ENCODE results near the gene CLASP1.
"Not testable (repeated sequence)": the region's sequence is repeated elsewhere in the genome, so short reads cannot be mapped to it uniquely, and the experiment has no call there.

The CLASP1 gene

GRCh38 chr2:121649149-121649595 lies at the start of gene CLASP1:
TSS of gene CLASP1 (minus strand) at chr2:121649462. CDS start at chr2:121605895, 43,567 bp downstream.
- DNase-seq (ENCODE audit: low read depth) = no peak

GRCh38 chr2:121698318-121698930 lies 49.2 kb upstream of the CLASP1 start:
- no peak for DNase-seq (ENCODE audit: low read depth)

GRCh38 chr2:121697108-121697631 lies 47.9 kb upstream of the CLASP1 start:
- DNase-seq (ENCODE audit: low read depth) = no peak

- no peak for DNase-seq (ENCODE audit: low read depth)
Observed at GRCh38 chr2:121696410-121696930, 47.2 kb upstream of the CLASP1 start.

GRCh38 chr2:121695171-121695451 lies 45.8 kb upstream of the CLASP1 start:
- no peak for DNase-seq (ENCODE audit: low read depth)

- no peak for DNase-seq (ENCODE audit: low read depth)
Observed at GRCh38 chr2:121694398-121695170, 45.3 kb upstream of the CLASP1 start.

DNA sequence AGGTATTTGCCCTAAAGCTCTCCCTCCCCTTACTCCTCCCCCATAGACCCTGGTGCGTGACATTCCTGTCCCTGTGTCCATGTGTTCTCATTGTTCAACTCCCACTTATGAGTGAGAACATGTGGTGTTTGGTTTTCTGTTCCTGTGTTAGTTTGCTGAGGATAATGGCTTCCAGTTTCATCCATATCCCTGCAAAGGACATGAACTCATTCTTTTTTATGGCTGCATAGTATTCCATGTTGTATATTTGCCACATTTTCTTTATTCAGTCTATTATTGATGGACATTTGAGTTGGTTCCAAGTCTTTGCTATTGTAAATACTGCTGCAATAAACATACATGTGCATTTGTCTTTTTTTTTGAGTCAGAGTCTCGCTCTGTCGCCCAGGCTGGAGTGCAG lies 41.3 kb upstream of the CLASP1 start:
- DNase-seq (ENCODE audit: low read depth) = not testable (repeated sequence)

GRCh38 chr2:121690095-121690494 lies 40.8 kb upstream of the CLASP1 start:
- DNase-seq (ENCODE audit: low read depth) = no peak

DNA sequence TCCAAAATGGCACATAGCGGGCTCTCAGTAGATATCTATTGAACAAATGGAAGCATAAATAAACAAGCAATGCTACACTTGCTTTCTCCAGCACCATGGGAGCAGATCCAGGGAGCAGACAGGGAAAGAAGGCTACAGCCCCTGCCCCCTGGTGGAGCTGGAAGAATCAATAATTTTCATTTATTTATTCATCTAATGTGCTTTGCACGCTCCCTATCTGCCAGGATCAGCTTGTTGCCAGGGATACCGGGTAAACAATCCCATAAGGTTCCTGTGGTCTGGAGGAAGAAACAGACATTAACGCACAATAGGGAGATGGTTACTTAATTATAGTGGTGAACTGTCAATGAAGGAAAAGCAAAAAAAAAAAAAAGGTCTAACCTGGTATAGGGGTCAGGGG lies 40.1 kb upstream of the CLASP1 start:
- DNase-seq (ENCODE audit: low read depth) = no peak

GRCh38 chr2:121688820-121689219 lies 39.6 kb upstream of the CLASP1 start:
- no peak for DNase-seq (ENCODE audit: low read depth)

GRCh38 chr2:121686902-121687301 lies 37.6 kb upstream of the CLASP1 start:
- DNase-seq (ENCODE audit: low read depth) = no peak

GRCh38 chr2:121686218-121686617 lies 37.0 kb upstream of the CLASP1 start:
- DNase-seq (ENCODE audit: low read depth) = no peak

DNA sequence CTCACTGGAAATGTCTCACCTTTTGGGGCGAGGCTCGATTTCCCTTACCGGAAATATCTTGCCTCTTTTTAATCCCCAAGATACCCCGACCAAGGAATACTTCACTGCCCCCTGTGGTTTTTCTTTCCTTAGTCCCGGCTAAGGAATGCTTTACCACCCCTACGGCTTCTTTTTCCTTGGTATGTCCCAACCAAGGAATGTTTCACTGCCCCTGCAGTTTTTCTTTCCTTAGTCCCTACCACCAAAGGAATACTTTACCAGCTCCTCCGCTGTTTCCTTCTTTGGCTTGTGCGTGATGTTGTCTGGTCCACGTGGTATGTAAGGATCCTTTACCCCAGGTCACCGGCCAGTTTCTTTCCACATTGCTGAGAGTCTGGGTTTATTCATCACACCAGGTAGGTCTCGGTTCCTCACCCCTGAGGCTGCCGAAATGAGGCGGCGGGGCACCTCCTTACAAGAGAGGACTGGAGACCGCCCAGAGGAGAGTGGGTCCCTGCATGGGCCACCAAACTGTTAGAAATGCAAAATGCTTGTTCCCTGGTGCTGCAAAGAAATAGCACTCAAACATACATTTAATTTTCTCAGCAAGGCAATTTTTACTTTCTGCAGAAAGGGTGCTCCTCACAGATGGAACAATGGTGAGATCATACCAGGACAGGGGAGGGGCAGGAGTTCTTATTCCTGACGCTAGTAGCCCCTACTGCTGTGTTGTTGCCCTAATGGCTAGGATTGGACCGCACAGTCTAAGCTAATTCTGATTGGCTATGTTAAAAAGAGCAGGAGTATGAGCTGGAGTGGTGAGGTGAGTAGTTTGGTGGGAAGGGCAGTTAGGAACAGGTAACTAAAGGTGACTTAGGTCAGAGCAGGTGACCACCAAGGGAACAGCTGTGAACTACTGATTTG lies 33.4 kb upstream of the CLASP1 start:
- no peak for DNase-seq (ENCODE audit: low read depth)

GRCh38 chr2:121677855-121678254 lies 28.6 kb upstream of the CLASP1 start:
- DNase-seq (ENCODE audit: low read depth) = no peak

DNA sequence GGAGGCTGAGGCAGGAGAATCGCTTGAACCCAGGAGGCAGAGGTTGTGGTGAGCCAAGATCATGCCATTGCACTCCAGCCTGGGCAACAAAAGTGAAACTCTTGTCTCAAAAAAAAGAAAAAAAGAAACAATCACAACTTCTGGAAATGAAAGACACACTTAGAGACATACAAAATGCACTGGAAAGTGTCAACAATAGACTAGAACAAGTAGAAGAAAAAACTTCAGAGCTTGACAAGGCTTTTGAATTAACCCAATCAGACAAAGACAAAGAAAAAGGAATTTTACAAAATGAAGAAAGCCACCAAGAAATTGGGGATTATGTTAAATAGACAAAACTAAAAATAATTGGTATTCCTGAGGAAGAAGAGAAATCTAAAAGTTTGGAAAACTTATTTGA lies 22.4 kb upstream of the CLASP1 start:
- DNase-seq (ENCODE audit: low read depth) = not testable (repeated sequence)

GRCh38 chr2:121670181-121670580 lies 20.9 kb upstream of the CLASP1 start:
- DNase-seq (ENCODE audit: low read depth) = no peak

DNA sequence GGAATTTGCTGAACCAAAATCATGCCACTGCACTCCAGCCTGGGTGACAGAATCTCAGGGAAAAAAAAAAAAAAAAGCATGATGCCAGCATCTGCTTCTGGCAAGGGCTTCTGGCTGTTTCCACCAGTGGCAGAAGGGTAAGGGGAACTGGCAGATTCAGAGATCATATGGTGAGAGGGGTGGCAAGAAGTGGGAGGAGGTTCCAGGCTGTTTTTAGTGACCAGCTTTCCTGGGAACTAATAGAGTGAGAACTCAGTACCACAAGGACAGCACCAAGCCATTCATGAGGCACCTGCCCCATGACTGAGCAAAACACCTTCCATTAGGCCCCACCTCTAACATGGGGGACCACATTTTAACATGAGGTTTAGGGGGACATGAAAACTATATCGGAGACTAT lies 18.4 kb upstream of the CLASP1 start:
- no peak for DNase-seq (ENCODE audit: low read depth)

DNA sequence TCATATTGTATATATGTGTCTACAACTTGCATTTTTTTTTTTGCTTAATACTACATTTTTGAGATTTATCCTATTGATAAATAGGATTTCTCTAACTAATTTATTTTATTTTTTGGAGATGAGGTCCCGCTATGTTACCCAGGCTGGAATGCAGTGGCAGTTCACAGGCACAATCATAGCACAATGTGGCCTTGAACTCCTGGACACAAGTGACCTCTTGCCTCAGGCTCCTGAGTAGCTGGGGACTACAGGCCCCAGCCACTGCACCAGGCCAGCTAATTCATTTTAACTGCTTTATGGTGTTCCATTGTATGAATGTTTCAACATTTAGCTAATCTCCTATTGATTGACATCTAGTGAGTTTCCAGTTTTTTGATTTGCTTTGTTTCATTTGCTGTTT lies 16.8 kb upstream of the CLASP1 start:
- no peak for DNase-seq (ENCODE audit: low read depth)

- DNase-seq (ENCODE audit: low read depth) = no peak
Observed at GRCh38 chr2:121665504-121665903, 16.2 kb upstream of the CLASP1 start.

DNA sequence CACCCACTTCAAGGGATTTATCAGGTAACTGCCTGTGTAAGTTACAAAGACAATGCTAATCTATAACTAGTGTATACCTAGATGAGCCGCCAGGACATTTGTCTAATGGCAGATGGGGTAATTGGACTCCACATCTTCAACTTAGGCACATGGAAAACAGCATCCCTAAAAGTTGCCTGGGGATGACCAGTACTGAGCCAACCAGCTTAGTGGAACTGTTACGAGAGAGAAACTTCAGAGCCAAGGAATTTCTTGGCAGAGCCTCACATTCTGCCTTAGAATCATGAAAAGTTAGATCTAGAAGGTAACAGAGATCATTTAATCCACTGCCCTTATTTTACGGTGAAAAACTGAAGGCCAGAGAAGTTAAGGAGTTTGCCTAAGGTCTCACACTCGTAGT lies 15.5 kb upstream of the CLASP1 start:
- no peak for DNase-seq (ENCODE audit: low read depth)

GRCh38 chr2:121664086-121664485 lies 14.8 kb upstream of the CLASP1 start:
- no peak for DNase-seq (ENCODE audit: low read depth)

DNA sequence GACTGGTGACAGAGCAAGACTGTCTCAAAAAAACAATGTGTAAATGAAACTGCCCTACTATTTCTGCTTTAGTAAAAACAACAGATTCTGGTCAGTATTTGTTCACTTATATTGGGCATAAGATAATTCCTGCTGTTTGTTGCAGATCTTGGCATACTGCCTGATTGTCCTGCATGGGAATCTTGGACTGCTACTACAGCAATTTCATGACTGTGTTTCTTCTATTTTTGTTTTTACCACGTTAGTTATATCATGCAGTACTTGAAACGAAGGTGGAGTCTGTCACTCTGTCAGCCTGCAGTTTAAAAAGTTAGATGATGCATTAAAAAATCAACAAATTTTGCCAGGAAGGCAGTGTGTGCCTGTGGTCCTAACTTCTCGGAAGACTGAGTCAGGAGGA lies 14.2 kb upstream of the CLASP1 start:
- DNase-seq (ENCODE audit: low read depth) = no peak

Data from activated T-cell treated with anti-CD3 and anti-CD28 coated beads for 48 hours (primary cell).